Stimulated activated CD8-positive, alpha-beta memory T cell treated with anti-CD3 and anti-CD28 coated beads, Interleukin-4, amount 100 ng/mL, for 24 hours (primary cell): ENCODE results near the gene FBXO17.
"Not testable (repeated sequence)": the region's sequence is repeated elsewhere in the genome, so short reads cannot be mapped to it uniquely, and the experiment has no call there.

ENCODE experiments used
- DNase-seq: peaks from one replicate; pipeline ENCODE4 v3.0.0-alpha.2; 2020; ENCODE audit warnings: low read depth

The FBXO17 gene, protein sequence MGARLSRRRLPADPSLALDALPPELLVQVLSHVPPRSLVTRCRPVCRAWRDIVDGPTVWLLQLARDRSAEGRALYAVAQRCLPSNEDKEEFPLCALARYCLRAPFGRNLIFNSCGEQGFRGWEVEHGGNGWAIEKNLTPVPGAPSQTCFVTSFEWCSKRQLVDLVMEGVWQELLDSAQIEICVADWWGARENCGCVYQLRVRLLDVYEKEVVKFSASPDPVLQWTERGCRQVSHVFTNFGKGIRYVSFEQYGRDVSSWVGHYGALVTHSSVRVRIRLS

DNA sequence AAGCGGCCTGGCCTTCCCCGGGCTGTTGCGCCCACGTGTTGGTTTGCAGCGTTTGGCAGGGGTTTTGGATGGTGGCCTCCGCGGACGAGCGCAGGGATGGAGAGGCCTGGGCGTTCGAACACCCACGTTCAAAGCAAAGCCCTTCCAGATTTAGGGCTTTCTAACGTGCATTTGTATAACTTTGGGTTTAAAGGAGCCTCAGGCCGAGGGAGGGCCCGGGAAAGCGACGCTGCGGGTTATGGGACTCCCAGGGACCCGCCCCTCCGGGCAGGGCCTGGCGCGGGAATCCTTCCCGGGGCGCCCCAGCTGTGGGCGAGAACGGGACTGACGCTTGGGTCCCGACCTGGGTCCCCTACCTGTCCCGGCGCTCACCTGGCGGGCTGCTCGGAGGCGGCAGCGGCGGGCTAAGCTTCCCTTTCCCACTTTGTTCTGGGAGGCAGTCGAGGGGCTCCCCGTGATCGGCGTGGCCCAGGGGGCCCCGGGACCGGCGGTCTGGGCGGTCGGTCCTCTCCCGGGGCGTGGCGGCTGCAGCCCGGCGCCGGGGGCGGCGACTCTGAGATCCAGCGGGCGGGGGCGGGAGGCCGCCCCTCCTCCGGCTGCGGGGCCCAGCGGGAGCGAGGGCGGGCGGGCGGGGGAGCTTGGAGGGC is at the start of gene FBXO17:
Gene FBXO17, minus strand, starts transcription at position 529 of the 647 bp plus-strand sequence. CDS start 25,423 bp downstream, outside the sequence.
- no peak for DNase-seq

DNA sequence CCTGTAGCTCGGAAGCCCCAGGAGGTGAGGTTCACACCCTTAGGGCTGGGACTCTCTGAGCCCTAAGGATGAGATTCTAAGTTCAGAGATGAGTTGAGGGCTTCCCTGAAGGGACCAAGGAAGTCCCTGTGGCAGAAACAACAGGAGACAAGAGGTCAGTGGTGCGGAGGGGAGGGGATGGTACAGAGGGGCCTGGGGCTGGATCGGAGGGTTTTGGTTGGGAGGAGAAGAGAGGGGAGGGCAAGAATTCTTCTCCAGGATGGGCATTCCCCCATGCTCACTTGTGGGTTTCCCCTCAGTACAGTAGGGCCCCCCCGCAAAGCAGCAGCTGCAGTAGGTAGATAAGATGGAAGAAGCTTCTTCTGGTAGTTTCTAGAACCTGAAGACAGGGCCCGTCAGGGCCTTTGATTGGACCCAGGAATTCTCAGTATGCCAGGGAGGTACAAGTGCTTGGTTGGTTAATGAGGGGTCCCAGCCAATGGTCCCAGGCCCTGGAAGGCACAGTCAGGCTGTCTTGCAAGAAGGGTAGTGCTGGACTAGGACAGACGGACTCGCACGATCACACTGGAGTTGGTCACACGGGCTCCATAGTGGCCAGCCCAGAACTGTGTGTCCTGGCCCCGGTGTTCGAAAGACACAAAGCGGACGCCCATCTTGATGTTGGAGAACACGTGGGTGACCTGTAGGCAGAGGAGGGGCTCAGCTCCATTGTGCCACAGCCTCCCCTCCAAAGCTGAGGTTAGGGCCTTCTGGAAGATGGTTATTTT is 49.5 kb upstream of the FBXO17 start:
- DNase-seq = no peak

DNA sequence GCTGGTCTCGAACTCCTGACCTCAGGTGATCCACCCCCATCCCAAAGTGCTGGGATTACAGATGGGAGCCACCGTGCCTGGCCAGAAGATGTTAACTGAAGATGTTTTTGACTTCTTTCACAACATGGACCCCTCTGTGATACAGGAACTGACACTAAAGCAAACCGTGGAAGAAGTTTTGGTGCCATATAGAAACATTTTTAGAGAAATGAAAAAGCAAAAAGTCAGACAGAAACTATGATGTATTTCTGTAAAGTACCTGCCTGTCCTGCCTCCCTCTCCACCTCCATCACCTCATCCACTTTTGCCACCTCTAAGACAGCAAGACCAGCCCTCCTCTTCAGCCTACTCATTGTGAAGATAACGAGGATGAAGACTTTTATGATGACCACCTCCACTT is 45.5 kb upstream of the FBXO17 start:
- DNase-seq = no peak

DNA sequence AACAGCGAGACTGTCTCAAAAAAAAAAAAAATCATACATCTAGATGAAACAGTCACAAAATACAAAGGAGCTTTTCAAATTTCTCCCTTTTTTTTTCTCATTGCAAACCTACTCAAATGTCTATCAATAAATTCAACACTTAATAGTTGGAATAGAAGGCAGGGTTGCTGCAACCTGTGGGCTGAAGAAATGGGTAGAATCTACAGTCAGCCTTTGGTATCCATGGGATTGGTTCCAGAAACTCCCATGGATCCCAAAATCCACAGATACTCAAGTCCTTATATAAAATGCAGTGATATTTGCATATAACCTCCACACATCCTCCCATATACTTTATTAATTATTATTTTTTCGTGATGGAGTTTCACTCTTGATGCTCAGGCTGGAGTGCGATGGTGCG is 42.1 kb upstream of the FBXO17 start:
- no peak for DNase-seq

DNA sequence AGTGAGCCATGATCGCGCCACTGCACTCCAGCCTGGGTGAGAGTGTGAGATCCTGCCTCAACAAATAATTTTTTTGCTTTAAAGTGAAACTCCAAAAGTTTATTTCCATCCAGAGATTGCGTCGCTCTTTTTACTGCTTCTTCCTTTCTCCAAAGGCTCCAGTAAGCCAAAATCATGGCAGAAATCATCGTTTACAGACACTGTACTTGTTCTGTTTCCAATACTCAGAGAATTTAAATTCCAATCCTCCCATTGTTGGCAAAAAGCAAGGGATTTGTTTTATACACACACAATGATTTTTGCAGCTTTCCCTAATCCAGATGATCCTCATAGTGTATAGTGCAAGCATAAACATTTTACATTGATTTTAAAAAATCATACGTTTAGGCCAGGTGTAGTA is 41.5 kb upstream of the FBXO17 start:
- DNase-seq = no peak

DNA sequence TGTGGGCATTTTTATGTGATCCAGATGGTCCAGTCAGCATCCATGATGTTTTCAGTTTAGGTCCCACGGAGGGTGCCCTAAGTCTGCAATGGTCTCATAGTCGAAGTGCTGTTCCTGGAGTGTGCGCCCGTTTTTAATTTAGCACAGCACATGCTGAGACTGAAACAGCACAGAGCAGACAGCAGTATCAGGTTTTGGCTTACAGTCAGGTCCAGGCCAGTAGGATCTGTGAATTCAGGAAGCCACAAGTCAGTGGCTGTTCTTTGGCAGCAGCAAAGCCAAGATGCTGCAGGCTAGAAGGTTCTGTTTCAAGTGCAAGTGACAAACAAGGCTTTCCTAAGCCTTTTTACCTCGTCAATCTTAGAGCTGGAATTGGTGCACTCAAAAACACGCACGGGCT is 38.5 kb upstream of the FBXO17 start:
- DNase-seq = no peak

DNA sequence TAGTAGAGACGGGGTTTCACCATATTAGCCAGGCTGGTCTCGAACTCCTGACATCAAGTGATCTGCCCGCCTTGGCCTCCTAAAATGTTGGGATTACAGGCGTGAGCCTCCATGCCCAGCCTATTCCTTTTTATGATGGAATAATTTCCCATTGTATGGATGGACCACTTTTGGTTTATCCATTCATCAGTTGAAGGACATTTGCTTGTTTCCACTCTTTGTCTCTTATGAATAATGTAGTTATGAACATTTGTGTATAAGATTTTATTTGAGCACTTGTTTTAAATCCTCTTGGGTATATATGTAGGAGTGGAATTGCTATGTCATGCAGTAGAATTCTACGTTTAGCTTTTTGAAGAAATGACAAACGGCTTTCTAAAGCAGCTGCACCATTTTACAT is 33.5 kb upstream of the FBXO17 start:
- DNase-seq = no peak

DNA sequence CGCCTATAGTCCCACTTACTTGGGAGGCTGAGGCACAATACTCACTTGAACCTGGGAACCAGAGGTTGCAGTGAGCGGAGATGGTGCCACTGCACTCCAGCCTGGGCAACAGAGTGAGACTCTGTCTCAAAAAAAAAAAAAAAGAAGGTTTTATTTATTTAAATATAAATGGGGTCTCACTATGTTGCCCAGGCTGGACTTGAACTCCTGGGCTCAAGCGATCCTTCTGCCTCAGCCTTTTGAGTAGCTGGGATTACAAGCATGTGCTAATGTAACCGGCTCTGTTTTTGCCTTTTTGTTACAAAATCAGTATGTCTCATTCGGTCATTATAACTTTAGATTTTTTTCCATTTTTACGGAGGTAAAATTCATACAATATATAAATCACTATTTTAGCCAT is 32.6 kb upstream of the FBXO17 start:
- no peak for DNase-seq

DNA sequence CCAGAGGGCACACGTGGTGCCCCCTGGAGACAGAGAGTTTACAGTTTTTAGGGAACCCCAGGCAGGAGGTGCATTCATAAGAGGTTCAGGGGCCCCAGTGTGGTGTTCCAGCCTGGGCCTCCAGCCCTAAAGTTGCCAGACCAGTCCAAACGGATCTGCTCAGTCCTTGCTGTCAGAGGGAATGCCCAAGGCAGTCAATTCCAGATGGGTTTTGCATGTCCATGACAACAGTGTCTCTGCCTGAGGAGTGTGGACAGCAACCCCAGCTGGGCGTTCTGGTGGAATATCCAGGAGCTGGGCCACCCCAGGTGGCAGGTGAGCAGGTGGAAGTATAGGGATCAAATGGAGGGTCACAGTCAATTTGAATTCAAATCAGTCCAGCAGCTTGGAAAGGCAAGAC is 31.6 kb upstream of the FBXO17 start:
- no peak for DNase-seq

DNA sequence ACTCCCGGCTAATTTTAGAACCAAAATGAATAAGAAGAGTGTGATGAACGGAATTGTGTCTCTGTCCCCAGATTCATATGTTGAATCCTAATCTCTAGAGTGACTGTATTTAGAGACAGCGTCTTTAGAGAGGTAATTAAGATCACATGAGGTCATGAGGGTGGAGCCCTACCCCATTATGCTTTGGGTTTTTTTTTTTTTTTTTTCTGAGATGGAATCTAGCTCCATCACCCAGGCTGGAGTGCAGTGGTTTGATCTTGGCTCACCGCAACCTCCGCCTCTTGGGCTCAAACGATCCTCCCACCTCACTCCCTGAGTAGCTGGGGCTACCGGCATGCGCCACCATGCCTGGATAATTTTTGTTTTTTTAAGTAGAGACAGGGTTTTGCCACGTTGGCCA is 28.9 kb upstream of the FBXO17 start:
- DNase-seq = no peak

DNA sequence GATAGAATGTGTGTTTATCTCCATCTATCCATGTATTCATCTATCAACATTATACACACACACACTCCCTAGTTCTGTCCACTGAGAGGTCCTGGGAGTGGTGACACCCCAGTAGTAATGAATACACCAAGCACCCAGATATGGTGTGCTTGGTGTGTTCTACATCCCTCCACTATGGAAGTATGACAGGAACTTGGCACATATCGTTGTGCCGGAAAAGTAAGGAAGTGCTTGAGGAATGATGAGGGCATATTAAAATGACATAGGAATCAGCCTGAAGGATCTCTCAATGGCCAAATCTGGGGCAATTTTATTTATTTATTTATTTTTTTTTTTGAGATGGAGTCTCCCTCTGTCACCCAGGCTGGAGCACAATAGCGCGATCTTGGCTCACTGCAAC is 28.3 kb upstream of the FBXO17 start:
- DNase-seq = no peak

DNA sequence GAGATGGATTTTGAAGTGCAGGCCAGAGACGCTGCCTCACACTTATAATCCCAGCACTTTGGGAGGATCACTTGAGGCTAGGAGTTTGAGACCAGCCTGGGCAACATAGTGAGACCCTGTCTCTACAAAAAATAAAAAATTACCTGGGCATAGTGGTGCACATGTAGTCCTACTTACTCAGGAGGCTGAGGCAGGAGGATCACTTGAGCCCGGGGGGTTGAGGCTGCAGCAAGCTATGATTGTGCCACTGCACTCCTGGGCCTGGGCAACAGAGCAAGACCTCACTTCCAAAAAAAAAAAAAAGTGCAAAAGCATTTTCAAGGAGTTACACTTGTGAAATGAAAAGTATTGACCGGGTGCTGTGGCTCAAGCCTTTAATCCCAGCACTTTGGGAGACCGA is 27.6 kb upstream of the FBXO17 start:
- no peak for DNase-seq

DNA sequence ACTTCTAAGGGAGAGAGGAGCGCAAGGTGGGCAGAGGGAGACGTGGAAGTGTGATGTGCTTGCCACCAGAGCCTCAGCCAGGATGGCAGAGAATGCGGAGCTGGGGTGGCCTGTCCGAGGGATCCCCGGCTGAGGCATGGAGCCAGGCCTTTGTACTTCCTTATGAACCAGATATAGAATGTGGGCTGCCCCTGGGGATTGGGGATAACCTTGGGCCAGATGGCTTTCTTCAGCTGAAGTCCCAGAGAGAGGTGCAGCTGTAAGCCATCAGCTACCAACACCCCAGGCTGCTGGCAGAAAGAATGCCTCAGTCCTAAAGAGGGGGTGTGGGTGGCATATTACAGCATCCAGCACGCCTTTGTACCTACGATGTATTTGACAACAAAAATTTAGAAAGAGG is 25.5 kb upstream of the FBXO17 start:
- DNase-seq = no peak

DNA sequence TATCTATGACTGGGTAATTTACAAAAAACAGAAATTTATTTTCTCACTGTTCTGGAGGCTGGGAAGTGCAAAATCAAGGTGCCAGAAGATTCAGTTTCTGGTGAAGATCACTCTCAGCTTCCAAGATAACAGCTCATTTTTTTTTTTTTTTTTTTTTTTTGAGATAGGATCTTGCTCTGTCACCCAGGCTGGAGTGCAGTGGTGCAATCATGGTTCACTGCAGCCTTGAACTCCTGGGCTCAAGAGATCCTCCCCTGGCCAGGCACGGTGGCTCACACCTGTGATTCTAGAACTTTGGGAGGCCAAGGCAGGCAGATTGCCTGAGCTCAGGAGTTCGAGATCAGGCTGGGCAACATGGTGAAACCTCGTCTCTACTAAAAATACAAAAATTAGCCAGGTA is 22.0 kb upstream of the FBXO17 start:
- DNase-seq = not testable (repeated sequence)

DNA sequence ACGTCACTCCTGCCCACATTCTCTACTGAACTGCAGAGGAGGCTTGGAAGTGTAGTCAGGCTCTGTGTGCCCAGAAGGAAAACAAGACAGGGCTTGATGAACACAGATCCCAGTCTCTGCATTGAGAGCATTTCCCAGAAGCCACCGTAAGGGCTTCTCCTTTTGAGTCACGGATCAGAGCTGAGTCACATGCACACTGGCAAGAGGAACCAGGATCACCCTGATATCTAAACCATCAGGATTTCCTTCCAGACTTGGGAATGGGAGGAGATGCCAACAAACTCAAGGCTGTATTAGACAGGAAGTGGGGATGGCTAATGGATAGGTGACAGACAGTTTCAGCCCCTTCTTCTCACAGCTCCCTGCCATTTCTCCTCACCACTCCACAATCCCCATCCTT is 17.7 kb upstream of the FBXO17 start:
- DNase-seq = no peak

DNA sequence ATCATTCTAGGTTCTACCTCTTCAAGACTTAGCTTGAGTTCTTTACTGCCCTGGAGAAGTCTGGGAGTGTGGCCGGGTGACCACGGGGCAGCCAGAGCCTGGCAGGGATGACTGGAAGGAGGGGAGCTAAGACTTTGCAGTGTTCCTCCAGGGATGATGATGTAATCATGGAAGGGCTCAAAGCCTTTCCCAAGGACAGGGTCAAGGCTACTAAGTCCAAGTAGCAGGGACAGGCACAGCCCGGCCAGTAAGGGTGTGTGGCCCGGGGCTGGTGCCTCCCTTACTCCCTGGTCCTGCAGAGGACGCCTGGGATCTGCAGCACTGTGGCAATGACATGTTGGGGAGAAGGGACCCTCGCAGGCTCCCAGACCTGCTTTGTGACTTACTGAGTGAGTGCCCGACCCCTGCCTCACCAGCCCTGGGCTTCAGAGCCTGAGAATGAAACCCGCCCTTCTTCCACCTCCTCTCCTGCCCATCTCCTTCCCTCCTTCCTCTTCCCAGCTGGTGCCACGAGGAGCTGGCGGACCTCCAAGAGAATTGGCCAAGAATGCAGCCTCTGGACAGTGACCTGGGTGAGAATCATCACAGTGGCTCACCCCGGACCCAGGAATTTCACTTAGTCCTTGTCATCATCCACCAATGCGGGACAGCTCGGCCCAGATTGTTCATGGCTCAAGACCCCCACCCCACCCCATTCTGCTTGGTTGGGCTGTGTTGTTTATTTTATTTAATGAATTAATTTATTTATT is 15.6 kb upstream of the FBXO17 start:
- no peak for DNase-seq

DNA sequence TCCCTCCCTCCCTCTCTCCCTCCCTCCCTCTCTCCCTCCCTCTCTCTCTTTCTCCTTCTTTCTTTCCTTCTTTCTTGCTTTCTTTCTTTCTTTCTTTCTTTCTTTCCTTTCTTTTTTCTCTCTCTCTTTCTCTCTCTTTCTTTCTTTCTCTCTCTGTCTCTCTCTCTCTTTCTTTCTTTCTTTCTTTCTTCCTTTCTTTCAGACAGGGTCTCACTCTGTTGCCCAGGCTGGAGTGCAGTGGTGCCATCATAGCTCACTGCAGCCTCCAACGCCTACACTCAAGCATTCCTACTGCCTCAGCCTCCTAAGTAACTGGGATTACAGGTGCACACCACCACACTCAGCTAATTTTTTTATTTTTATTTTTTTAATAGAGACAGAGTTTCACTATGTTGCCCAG is 14.1 kb upstream of the FBXO17 start:
- DNase-seq = not testable (repeated sequence)

DNA sequence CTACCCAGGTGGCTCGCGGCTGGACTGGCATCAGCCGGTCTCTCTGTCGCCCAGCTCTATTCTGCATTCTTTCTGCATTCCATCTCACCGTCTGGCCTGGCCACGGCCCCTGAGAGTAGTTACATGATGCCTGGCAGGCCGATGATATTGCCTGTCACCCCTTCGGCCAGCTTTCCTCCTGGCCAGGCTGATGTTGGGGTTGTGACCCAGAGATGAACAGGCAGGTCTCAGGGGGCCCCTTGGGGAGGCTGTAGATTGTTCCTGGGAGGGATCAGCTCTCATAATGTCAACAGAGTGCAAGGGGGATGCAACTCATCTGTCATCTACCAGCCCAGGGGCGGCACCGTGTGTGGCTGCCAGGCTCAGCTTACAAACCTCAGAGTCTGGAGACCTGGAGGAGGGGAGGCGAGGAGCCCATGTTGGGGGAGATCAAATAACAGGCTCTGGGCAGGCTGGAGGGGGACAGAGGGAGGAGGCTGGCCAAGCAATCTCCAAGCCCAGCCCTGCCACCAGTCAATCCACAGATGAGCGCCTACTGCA is 13.6 kb upstream of the FBXO17 start:
- DNase-seq = no peak

DNA sequence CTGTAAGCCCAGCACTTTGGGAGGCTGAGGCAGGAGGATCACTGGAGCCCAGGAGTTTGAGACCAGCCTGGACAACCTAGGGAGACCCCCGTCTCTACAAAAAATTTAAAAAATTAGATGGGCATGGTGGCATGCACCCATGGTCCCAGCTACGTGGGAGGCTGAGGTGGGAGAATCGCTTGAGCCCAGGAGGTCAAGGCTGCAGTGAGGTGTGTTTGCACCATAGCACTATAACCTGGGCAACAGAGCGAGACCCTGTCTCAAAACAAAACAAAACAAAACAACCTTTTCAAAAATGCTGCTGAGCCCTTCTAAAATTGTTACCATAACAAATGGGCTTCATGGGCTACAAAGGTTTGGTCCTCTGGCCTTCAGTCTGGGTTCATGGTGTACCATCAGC is 13.1 kb upstream of the FBXO17 start:
- not testable (repeated sequence) for DNase-seq

DNA sequence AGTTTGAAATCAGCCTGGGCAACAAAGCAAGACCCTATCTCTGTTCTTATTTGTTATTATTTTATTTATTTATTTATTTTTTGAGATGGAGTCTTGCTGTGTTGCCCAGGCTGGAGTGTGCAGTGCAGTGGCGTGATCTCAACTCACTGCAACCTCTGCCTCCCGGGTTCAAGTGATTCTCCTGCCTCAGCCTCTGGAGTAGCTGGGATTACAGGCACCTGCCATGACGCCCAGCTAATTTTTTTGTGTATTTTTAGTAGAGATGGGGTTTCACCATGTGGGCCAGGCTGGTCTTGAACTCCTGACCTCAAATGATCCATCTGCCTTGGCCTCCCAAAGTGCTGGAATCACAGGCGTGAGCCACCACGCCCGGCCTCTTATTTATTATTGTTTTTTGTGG is 12.2 kb upstream of the FBXO17 start:
- DNase-seq = not testable (repeated sequence)

DNA sequence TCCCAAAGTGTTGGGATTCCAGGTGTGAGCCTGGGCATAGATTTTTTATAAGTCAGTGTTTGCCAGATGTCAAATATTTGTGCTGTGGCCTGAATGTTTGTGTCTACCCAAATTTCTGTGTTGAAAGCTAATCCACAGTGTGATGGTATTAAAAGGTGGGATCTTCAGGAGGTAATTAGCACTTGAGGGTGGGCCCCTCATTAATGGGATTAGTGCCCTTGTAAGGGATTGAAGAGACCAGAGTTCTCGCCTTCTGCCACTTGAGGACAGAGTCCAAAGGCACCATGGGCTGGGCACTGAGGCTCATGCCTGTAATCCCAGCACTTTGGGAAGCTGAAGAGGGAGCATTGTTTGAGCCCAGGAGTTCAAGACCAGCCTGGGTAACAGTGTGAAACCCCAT is 9.7 kb upstream of the FBXO17 start:
- no peak for DNase-seq
